Activated T-helper 1 cell treated with anti-CD3 and anti-CD28 coated beads, Interleukin-2, amount 50 U/mL, for 16 hours (primary cell): ENCODE measurements around the gene PSD.

Experiments
- DNase-seq, 2 donors: peaks; one replicate each; pipeline ENCODE4 v3.0.0-alpha.2; 2020; ENCODE audit warnings: low read depth in 1 of 2, low spot score in 1 of 2

PSD gene

GRCh38 chr10:102444851-102445250 lies 26.3 kb upstream of the PSD start:
- DNase-seq = no peak

GRCh38 chr10:102438374-102438773 lies 19.8 kb upstream of the PSD start:
- DNase-seq = no peak

- DNase-seq = no peak
Observed at GRCh38 chr10:102437515-102437914, 18.9 kb upstream of the PSD start.

GRCh38 chr10:102436312-102436711 lies 17.7 kb upstream of the PSD start:
- no peak for DNase-seq

- DNase-seq = no peak
Observed at GRCh38 chr10:102435529-102436233, 17.1 kb upstream of the PSD start.

- DNase-seq = no peak
Observed at GRCh38 chr10:102435133-102435497, 16.5 kb upstream of the PSD start.

- no peak for DNase-seq
Observed at GRCh38 chr10:102434394-102435132, 16.0 kb upstream of the PSD start.

- no peak for DNase-seq
Observed at GRCh38 chr10:102433619-102434046, 15.0 kb upstream of the PSD start.

GRCh38 chr10:102432162-102432950 lies 13.8 kb upstream of the PSD start, which contains the start of gene CUEDC2:
CUEDC2 (minus strand) TSS chr10:102432574; CDS start chr10:102425188, 7,386 bp downstream.
- DNase-seq = peak; percentile 90 to 94

GRCh38 chr10:102431452-102432124 lies 13.0 kb upstream of the PSD start:
- no peak for DNase-seq

GRCh38 chr10:102429468-102429867 lies 10.9 kb upstream of the PSD start:
- DNase-seq = no peak

- no peak for DNase-seq
Observed at GRCh38 chr10:102426803-102427287, 8.3 kb upstream of the PSD start.

GRCh38 chr10:102425444-102425843 lies 6.9 kb upstream of the PSD start:
- no peak for DNase-seq

- DNase-seq = no peak
Observed at GRCh38 chr10:102424916-102425315, 6.3 kb upstream of the PSD start.

- DNase-seq = no peak
Observed at GRCh38 chr10:102424145-102424544, 5.6 kb upstream of the PSD start.

GRCh38 chr10:102423372-102423968 lies 4.9 kb upstream of the PSD start:
- no peak for DNase-seq

GRCh38 chr10:102422545-102423129 lies 4.1 kb upstream of the PSD start:
- DNase-seq = no peak

- no peak for DNase-seq
Observed at GRCh38 chr10:102421757-102422512, 3.4 kb upstream of the PSD start.

- DNase-seq = no peak
Observed at GRCh38 chr10:102421507-102421756, 2.8 kb upstream of the PSD start.
